OCI-LY1 (cell line): ENCODE measurements around the gene MAPKBP1.

ENCODE experiments used
- H2AFZ ChIP-seq: fragments of 200-600 bp; sonication (generic), shearing (Covaris generic); 2 replicates; pipeline ENCODE4 v1.6.0; 2014; ENCODE audit warnings: antibody characterized with exemption, mild to moderate bottlenecking, low read length
- H3F3A ChIP-seq: fragments of 200-600 bp; sonication (generic), shearing (Covaris generic); 2 replicates; pipeline ENCODE4 v1.6.0; 2014; ENCODE audit warnings: mild to moderate bottlenecking, antibody characterized with exemption, low read length, moderate library complexity; ENCODE audit not compliant: insufficient read depth
- H3K27ac ChIP-seq: fragments of 200-600 bp; sonication (generic); 2 replicates; pipeline ENCODE4 v1.5.1; 2014; ENCODE audit warnings: low read length, mixed run types, mild to moderate bottlenecking, low read depth; ENCODE audit not compliant: poor library complexity, severe bottlenecking
- H3K27me3 ChIP-seq: fragments of 200-600 bp; sonication (generic); 2 replicates; pipeline ENCODE4 v1.6.0; 2014; ENCODE audit warnings: antibody characterized with exemption, mild to moderate bottlenecking, low read length, moderate library complexity; ENCODE audit not compliant: insufficient read depth
- H3K36me3 ChIP-seq: fragments of 200-600 bp; sonication (generic); 2 replicates; pipeline ENCODE4 v1.6.1; 2014; ENCODE audit warnings: mild to moderate bottlenecking, antibody characterized with exemption, low read length, moderate library complexity, mixed read lengths; ENCODE audit not compliant: insufficient read depth
- H3K4me1 ChIP-seq: fragments of 200-600 bp; sonication (generic); 2 replicates; pipeline ENCODE4 v1.5.1; 2014; ENCODE audit warnings: mild to moderate bottlenecking, low read length, moderate library complexity; ENCODE audit not compliant: insufficient read depth, severe bottlenecking
- H3K4me2 ChIP-seq: fragments of 200-600 bp; sonication (generic), shearing (Covaris generic); 2 replicates; pipeline ENCODE4 v1.6.1; 2014; ENCODE audit warnings: low read length
- H3K4me3 ChIP-seq: fragments of 200-600 bp; sonication (generic); 2 replicates; pipeline ENCODE4 v1.5.1; 2014; ENCODE audit warnings: low read length, low read depth, mild to moderate bottlenecking, mixed read lengths; ENCODE audit not compliant: poor library complexity, severe bottlenecking
- H3K79me2 ChIP-seq: fragments of 200-600 bp; shearing (Covaris generic); 2 replicates; pipeline ENCODE4 v1.6.1; 2016; ENCODE audit warnings: mixed run types, low read length, mixed read lengths; ENCODE audit not compliant: insufficient read depth
- H3K9ac ChIP-seq: fragments of 200-600 bp; sonication (generic), shearing (Covaris generic); 2 replicates; pipeline ENCODE4 v1.6.1; 2014; ENCODE audit warnings: mild to moderate bottlenecking, low read length, mixed read lengths
- H3K9me2 ChIP-seq: fragments of 200-600 bp; sonication (generic), shearing (Covaris generic); 2 replicates; pipeline ENCODE4 v1.6.1; 2014; ENCODE audit warnings: low read depth, mild to moderate bottlenecking, low read length, mixed read lengths
- H3K9me3 ChIP-seq: fragments of 200-600 bp; shearing (Covaris generic); 2 replicates; pipeline ENCODE4 v1.6.1; 2014; ENCODE audit warnings: low read length, mixed read lengths
- H4K20me1 ChIP-seq: fragments of 200-600 bp; sonication (generic), shearing (Covaris generic); 2 replicates; pipeline ENCODE4 v1.6.0; 2016; ENCODE audit warnings: mild to moderate bottlenecking, low read length; ENCODE audit not compliant: insufficient read depth
- CTCF ChIP-seq: fragments of 200-600 bp; sonication (generic), shearing (Covaris generic); IDR thresholded peaks from 2 replicates; pipeline ENCODE4 v1.5.1; 2017; ENCODE audit warnings: mild to moderate bottlenecking, antibody characterized with exemption, low read length, moderate library complexity, mixed read lengths
- EZH2 ChIP-seq: fragments of 200-600 bp; sonication (generic), shearing (Covaris generic); IDR thresholded peaks from 2 replicates; pipeline ENCODE4 v1.8.0; 2017; ENCODE audit warnings: borderline replicate concordance, mixed run types, mild to moderate bottlenecking, antibody characterized with exemption, low read length, moderate library complexity, mixed read lengths

Gene MAPKBP1

GRCh38 chr15:41822957-41823356 lies 48.7 kb downstream of the MAPKBP1 start:
- H3K27ac ChIP-seq: no peak overlapping the region
- TF ChIP-seq CTCF (no peak), EZH2 (no peak)
- no peak overlapping the region for H2AFZ ChIP-seq
- no peaks in the 10 kb centered on the region for H3K9me2 ChIP-seq
- no peak overlapping the region for H3K9ac ChIP-seq
- H3K4me3 ChIP-seq: no peak overlapping the region
- no peaks in the 10 kb centered on the region for H4K20me1 ChIP-seq
- peaks cover 4% of the 10 kb centered on the region; the same call in 1 of the 2 replicates for H3K36me3 ChIP-seq
- H3K9me3 ChIP-seq: no peaks in the 10 kb centered on the region
- peaks cover 6% of the 10 kb centered on the region for H3K4me1 ChIP-seq
- H3K79me2 ChIP-seq: no peaks in the 10 kb centered on the region
- H3K4me2 ChIP-seq: no peak overlapping the region
- no peaks in the 10 kb centered on the region for H3F3A ChIP-seq
- H3K27me3 ChIP-seq: no peaks in the 10 kb centered on the region

- no peaks in the 10 kb centered on the region for H3K9me3 ChIP-seq
- H3K27ac ChIP-seq: no peak overlapping the region
- H4K20me1 ChIP-seq: no peaks in the 10 kb centered on the region
- peaks cover 4% of the 10 kb centered on the region; the same call in 1 of the 2 replicates for H3K36me3 ChIP-seq
- H3K79me2 ChIP-seq: no peaks in the 10 kb centered on the region
- H2AFZ ChIP-seq: no peak overlapping the region
- TF ChIP-seq CTCF: no peak
- TF ChIP-seq EZH2: no peak
- no peak overlapping the region for H3K4me2 ChIP-seq
- H3K9me2 ChIP-seq: no peaks in the 10 kb centered on the region
- H3K27me3 ChIP-seq: no peaks in the 10 kb centered on the region
- H3K4me3 ChIP-seq: no peak overlapping the region
- no peaks in the 10 kb centered on the region for H3F3A ChIP-seq
- H3K9ac ChIP-seq: no peak overlapping the region
- H3K4me1 ChIP-seq: peaks cover 7% of the 10 kb centered on the region
Measured at GRCh38 chr15:41823502-41823901, 49.2 kb downstream of the MAPKBP1 start.

- Histone ChIP-seq H3K9ac (no peak overlapping the region), H3K4me1 (peaks cover 13% of the 10 kb centered on the region), H3K9me2 (no peaks in the 10 kb centered on the region), H3K27me3 (no peaks in the 10 kb centered on the region), H3K36me3 (peaks cover 4% of the 10 kb centered on the region; the same call in 1 of the 2 replicates), H3F3A (no peaks in the 10 kb centered on the region), H3K4me2 (no peak overlapping the region), H4K20me1 (no peaks in the 10 kb centered on the region), H3K27ac (no peak overlapping the region), H3K4me3 (no peak overlapping the region), H3K79me2 (no peaks in the 10 kb centered on the region), H2AFZ (no peak overlapping the region), H3K9me3 (no peaks in the 10 kb centered on the region)
- no peak for TF ChIP-seq EZH2
- TF ChIP-seq CTCF: no peak
Measured at GRCh38 chr15:41824062-41824745, 49.9 kb downstream of the MAPKBP1 start.
